Forelimb muscle (tissue), 1 donor: ENCODE measurements around the gene MYO6. TPM values are rescaled to one million over a fixed set of nuclear protein-coding genes. Genes with fewer than 3 reads are reported as not detected.
A peak's percentile ranks its signal among the peaks of the same experiment; 100 is the strongest.

Experiments
- DNase-seq: peaks from one replicate; pipeline ENCODE4 v3.0.0-alpha.2; 2013; ENCODE audit warnings: low read depth
- polyA plus RNA-seq: library from polyadenylated mRNA; unstranded; fragments of 120-200 nt; gene quantifications from one replicate; pipeline ENCODE4 v1.2.1, GENCODE V29; 2013; ENCODE audit not compliant: insufficient read length

MYO6 gene
- polyA plus RNA-seq, 1 donor, result 5.8 TPM

DNA sequence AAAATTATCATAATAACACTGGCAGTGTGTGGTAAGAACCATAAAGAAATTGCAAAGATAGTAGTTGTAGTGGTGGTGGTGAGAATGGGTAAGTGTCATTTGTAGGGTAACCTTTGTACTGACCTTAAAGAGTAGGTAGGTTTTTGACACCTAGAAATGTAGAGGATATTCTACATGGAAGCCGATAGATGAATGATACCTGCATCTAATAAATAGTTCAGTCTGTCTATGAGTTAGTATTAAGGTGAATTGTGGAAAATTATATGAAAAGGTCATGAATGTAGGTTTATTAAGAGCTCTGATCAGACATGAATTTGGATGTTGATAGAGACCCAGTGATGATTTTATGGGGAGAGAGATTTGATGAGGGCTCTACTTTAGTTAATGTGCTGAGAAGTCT, 78.1 kb downstream of the MYO6 start:
- DNase-seq, result no peak

DNA sequence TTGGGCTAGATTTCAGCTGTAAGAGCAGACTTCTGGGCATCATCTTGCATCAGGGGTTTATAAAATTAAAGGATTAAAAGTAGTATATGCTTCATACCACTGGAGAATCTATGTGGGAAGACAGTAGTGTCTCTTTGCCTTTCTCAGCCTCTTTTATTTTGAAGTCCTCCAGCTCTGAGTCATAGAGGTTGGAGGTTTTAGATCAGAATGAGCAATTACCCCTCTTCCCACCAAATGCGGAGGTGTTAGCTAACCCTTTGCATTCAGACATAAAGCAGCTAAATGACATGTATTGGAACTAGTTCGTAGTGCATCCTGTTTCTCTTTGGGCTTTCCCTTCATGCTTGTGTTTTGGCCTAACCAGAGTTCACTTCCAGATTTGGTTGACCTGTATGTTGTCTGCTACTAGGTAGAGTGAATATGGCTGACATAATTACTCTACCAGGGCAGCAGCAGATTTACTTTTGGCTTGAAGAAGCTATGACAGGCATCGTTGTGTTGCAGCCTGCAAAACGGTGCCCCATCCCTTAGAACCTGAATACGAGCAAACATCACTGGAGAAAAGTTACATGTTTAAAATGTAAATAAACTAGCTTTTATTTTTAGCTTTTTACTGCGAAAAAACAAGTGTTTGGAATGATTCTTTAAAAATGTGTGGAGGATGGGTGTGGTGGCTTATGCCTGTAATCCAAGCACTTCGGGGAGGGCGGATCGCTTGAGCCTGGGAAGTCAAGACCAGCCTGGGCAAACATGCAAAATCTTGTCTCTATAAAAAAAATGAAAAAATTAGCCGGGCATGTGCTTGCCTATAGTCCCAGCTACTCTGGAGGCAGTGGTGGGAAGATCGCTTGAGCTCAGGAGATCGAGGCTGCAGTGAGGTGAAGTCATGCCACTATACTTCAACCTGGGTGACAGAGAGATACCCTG, 82.2 kb downstream of the MYO6 start:
- DNase-seq, result no peak

DNA sequence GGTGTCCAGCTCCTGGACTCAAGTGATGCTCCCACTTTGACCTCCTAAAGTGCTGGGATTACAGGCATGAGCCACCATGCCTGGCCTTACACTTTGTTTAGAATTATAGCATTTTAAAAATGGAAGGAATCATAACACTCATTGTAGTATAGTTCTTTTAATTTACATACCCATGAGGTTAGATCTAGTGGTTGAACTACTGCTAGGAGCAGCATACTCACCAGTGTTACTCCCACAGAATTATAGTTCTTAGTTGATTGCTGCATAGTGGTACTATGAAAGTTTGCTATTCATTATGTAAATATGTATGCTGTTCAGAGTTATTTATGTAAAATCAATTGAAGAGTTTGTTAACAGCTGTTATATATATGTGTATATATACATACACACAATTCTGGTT, 85.4 kb downstream of the MYO6 start:
- no peak for DNase-seq

DNA sequence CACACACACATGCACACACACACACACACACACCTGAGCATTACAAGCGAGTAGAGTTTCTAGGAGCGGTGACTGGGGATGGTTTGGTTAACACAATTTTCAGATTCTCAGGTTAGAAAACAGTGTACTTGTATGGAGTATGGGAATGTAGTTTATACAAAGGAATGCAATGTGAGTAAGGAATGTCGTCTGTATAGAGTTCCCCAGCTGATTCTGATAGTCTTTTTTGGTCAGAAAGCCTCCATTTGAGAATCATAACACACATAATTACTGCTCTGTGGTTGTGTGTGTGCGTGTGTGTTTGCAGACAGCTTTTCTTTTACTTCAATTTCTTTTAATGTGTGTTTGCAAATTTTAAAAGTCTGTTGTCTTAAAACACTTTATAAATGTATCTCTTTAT, 93.2 kb downstream of the MYO6 start:
- DNase-seq, result no peak

DNA sequence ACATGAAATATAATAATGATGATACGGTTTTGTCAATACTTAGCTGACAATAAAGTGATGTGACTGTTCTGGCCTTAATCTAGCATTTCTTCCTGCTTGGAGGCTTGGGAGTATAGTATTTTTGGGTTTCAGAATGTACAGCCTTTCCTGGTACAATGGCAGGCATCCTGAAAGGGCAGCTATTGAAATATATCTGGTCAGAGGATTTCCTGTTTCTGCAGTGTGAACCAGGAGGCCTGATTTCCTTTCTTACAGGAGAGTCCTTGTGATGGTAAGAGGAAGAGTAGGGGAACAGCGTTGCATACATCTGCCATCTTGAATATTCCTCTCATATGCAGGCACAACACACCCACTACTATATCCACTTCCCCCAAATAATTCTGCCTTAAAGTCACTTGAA, 93.7 kb downstream of the MYO6 start:
- DNase-seq, result no peak

DNA sequence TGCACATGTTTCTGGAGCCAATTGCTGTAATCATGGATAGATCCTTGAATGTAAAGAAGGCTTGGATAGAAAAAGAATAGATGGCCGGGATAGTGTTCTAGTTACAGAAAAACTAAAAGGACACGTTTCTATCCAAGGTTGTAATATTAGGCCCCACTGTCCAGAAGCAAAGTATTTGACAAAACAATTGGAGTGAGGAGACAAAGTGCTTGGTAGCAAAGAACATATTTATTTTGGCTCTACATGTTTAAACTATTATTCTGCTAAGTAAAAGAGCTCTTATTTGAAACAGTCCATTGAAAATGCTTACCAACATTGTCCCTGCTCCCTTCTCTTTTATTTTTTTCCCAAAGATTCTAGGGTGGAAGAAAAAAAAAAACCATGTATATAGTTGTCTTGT, 94.4 kb downstream of the MYO6 start:
- no peak for DNase-seq

DNA sequence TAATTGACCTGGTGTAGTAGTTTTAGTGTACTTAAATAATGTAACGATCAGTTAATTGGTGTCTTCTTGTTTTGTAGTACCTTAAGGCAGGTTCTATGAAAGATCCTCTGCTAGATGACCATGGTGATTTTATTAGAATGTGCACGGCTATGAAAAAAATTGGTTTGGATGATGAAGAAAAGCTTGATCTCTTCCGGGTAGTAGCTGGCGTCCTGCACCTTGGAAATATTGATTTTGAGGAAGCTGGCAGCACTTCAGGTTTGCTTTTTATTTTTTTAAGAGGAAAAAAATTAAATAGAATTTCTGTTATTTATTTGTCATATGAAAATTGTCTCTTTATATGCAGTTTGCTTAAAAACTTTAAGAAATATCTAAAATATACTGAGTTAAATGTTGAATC, 99.2 kb downstream of the MYO6 start:
- no peak for DNase-seq

DNA sequence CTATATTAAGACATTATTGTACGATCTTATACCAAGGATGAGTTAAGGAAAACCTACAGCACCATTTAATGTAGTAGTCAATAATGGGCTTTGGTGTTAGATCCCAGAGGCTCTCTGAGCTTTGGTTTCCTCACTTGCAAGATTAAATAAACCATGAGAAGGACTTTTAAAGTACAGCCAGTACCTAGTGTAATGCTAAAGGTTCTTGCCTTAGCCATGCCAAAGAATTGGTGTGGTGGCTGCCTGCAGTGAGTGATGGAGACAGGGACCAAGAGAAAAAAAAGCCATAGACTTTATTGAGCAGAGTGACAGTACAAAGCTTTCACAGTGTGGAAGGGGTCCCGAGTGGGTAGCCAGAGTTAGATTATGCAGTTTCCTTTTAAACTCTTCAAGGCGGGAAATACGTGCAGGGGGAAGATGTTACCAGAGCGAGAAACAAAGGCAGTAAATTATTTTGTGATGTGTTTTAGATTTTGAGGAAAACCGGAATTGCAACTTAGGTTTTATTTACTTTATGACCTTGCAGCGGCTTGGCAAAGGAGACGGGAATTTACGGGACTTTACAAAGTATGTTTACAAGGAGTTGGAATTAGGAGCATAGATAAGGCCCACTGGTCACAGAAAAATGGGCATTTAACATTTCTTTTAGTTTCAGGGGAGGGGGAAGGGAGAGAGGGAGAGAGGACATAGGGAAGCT, 100.4 kb downstream of the MYO6 start:
- DNase-seq, result no peak

DNA sequence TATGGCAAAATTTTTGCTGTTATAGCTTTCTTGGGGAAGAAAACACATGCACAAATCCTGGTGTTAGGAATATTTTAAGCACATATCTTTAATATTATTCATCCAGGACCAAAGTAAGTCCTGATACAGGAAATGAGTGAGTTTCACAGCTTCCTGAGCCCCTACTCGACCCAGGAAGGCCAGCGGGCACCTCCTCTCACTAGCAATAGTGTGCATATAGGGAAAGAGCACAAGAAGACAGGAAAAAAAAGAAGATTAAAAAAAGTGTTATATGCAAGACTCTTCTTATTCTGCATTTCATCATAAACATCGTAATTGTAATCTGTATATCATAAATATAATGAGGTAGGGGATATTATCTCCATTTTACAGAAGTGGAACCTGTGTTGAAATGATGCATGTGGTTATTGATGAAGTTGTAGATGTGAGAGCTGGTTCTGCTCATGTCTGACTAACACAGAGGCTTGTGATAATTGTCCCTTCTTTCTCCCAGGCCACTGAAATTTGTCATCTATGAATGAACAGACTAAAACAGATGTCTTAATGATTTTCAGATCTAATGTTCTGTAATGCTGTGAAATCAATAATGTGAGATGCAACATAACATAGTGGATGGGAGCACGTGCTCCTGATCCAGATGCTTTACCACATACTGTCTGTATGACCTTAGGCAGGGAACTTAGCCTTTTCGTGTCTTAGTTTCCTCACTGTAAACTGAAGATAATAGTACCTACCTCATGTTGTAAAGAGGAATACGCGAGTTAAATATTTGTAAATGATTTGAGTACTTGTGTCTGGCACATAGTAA, 101.2 kb downstream of the MYO6 start:
- DNase-seq, result no peak

DNA sequence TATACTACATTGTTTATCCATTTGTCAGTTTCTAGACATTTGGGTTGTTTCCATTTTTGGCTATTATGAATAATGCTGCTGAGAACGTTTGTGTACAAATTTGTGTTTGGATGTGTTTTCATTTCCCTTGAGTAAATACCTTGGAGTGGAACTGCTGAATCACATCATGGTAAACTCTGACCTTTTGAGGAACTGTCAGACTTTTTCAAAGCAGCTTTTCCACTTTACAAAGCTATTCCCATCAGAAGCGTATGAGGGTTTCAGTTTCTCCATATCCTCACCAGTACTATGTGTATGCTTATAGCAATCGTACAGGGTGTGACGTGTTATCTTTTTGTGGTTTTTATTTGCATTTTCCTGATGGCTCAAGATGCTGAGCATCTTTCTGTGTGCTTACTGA, 103.7 kb downstream of the MYO6 start:
- DNase-seq, result no peak

DNA sequence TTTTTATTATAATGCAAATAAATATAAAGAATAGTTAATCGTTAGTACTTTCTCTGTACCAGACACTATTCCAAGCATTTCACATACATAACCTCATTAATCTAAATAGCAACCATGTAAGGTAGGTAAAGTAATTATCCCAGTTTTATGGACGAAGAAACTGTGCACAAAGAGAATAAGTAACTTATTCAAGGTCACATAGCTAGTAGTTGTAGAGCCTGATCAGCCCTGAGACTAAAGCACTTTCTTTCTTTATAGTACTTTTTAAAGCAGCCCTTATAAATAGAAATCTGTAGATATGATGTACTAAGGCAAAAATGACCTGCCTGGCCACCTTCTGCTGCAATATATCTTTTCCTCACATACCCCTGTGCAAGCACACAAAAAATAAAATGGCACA, 104.8 kb downstream of the MYO6 start:
- no peak for DNase-seq

DNA sequence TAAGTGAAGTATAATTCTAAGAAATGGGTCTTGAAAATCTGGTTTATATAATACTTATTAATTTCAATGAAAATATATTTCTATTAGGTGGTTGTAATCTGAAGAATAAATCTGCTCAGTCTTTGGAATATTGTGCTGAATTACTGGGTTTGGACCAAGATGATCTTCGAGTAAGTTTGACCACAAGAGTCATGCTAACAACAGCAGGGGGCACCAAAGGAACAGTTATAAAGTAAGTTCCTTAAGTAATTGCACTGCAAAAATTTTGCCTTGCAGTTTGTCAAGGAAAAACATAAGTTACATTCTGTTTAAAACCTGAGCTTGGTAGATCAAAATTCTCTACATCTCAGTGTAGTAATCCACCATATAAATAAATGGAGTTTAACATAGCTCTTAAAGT, 106.0 kb downstream of the MYO6 start:
- DNase-seq, result peak; percentile 26

DNA sequence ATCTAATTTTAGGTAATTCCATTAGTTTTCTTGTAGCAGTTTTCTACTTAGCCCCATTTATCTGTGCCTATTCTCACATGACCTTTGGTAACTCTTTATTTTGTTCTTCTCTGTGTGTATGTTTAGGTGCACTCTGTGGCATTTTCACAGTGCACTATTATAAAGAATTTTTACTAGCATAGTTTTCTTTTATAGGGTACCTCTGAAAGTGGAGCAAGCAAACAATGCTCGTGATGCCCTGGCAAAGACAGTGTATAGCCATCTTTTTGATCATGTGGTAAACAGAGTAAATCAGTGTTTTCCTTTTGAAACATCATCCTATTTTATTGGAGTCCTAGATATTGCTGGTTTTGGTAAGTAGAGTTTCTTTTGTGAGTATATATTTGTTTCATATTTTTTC, 107.9 kb downstream of the MYO6 start:
- DNase-seq, result no peak

DNA sequence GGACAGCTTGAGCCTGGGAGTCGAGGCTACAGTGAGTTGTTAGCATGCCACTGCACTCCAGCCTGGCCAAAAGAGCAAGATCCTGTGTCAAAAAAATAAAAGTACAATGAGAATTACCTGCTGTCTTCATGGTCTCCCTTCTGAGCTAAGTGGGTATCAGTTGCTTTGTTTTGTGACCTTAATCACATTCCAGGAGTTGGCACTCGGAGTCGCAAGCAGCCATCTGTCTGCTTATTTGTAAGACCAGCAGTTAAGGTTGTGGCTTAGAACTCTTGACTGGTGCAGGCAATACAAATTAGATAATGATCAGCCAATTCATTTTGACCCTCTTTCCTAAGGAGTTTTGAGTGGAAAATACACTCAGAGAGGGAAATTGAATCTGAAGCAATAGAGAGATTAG, 114.0 kb downstream of the MYO6 start:
- DNase-seq, result no peak

DNA sequence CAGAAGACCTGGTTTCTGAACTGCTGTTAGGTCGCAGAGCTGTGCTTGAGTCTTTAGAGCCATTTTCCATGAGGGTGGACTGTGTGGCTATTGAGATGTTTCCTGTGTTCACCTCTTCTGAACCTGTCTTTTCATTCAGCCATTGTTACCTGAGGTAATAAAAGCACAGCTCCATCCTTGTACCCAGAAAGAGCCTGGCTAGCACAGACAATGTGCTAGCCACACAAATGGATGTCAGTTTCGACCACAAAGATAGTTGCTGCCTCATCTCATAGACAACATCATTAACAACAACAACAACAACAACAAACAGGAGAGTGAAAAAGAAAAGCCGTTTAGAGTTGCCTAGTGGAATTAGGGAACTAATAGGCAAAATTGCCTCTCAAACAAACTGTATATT, 114.7 kb downstream of the MYO6 start:
- DNase-seq, result no peak

DNA sequence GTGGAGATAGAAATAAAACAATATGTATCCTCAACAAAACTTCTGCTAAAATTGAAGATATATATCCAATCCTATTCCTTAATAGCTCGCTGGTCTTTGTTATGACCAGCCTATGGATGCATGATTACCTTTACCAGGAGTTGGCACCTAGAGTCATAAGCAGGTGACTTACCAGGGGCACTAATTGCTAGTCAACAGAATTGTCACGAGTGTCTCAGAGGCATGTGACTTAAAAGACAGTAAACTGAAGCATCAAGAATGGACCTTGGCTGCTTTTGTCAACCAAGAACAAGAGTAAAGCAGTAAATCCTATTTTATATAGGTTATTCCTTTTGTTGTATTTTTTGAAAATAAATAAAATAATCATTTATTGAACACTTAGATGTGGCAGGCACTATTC, 115.4 kb downstream of the MYO6 start:
- no peak for DNase-seq

DNA sequence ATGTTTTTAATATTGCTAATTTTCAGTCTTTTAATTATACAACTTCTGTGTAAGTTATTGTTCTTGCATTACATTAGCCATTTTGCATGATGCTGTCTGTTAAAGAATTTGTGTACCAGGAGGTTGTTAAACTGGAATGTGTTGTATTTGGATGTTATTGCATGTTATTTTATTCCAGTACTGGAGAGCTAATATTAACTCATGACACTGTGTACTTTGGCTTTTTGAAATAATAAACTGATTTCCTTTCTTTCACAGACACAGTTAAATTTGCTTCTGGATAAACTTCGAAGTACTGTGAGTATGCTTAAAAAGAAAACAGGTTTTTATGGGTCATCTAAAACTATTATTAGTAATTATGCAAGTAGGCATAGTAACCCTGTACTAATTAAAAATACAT, 121.3 kb downstream of the MYO6 start:
- no peak for DNase-seq

DNA sequence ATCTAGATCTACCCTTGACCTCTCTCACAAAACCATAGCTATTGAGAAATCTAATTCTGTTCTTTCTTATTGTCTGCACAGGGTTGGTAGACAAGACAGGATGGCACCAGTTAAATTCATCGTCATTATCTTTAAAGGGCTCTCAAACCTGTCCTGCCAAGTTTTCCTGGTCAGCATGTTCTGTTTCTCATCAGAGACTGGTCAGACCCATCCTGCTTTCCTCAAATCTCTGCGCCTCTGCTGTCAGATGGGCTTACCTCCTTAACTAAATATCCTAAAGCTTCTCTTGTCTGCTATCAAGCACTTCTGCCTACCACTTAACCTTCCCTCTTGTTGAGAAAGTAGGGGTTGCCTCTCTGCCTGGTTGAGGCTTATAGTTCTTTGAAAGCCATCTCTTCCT, 125.2 kb downstream of the MYO6 start:
- DNase-seq, result no peak

DNA sequence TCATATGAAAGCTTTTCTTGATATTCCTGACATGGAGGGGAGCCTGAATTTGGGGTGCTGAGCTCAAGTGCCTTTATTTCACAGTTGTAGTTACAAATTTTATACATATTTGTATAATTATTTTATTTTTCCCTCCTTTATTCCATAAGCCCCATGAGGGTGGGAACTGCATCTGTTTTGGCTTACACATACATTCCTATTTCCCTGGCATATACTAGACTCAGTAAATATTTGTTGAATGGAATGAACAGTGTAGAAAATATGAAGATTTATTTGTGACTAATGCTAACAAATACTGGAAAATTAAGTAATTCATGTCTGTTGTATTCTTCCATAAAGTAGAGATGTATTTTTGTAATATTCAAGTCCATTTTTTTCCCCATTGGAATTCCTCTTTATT, 127.1 kb downstream of the MYO6 start:
- no peak for DNase-seq

DNA sequence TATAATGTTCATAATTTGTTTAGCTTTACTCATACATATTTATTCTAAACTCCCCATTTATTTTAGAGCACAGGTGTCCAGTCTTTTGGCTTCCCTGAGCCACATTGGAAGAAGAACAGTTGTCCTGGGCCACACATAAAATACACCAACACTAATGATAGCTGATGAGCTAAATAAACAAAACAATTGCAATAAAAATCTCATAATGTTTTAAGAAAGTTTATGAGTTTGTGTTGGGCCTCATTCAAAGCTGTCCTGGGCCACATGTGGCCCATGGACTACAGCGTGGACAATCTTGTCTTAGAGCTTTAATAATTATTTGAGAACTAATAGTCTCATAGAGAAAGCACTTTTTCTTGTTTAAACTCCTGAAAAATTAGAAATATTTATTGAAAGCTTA, 131.3 kb downstream of the MYO6 start:
- no peak for DNase-seq

DNA sequence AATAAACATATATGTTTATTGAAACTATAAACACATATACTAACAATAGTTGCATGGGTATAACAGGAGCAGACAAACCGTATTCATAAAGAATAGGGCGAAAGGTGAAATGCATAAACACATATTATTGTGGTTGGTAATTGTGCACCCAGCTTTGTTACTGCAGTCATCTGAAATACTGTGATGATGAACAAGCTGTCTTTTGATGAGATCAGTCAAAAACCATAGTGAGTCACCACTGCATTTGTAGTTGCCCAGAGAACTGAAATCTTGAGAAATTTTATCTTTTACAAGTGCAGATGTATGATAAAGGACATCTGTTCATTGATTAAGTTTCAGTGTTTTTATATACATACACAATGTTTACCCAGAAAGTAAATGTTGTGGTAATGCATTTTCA, 133.7 kb downstream of the MYO6 start:
- no peak for DNase-seq

DNA sequence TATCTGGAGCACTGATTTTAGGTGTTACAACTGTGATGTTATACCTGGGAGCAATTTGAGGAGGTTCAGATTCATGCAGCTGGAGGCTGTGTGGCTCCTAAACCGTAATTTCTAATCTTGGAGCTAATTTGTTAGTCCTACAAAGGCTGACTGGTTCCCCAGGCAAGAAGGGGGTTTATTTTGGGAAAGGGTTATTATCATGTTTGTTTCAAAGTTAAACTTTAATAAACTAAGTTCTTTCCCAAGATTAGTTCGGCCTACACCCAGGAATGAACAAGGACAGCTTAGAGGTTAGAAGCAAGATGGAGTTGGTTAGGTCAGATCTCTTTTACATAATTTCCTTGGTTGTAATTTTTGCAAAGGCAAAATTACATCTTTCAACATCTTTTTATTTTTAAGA, 135.8 kb downstream of the MYO6 start:
- no peak for DNase-seq

DNA sequence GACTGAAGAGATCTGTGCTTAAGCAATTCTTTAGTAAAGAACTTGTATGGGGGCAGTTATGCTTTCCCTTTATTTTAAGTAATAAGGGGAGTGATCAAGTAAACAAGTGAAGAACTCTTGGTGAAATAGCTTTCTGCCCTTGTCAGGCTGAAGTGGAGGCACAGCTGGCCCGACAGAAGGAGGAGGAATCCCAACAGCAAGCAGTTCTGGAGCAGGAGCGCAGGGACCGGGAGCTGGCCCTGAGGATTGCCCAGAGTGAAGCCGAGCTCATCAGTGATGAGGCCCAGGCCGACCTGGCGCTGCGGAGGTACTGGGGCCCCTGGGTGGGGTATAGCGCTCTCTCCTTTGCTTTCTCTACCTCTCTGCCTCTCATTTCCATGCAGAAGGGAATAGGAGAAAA, 143.3 kb downstream of the MYO6 start:
- no peak for DNase-seq
